Mesenchymal stem cell (in vitro differentiated cells and primary cell): ENCODE results near the gene TRPM3.

Source experiments
- DNase-seq: peaks from one replicate; pipeline ENCODE4 v3.0.0-alpha.2; 2013
- H2AFZ ChIP-seq: one replicate; pipeline ENCODE4 v1.6.1; 2013; ENCODE audit warnings: low read depth, mild to moderate bottlenecking, control low read depth, inconsistent platforms, low read length, moderate library complexity
- H2AK5ac ChIP-seq: 2 replicates; pipeline ENCODE4 v1.6.1; 2013; ENCODE audit warnings: low read length, moderate library complexity, mild to moderate bottlenecking, inconsistent platforms; ENCODE audit not compliant: severe bottlenecking
- H2BK120ac ChIP-seq: one replicate; pipeline ENCODE4 v1.6.1; 2013; ENCODE audit warnings: low read depth, mild to moderate bottlenecking, inconsistent platforms, low read length, moderate library complexity
- H2BK12ac ChIP-seq, 2 experiments: one replicate each; pipeline ENCODE4 v1.6.1; 2013; ENCODE audit warnings: inconsistent platforms in 2 of 2, low read length in 2 of 2, mild to moderate bottlenecking in 2 of 2, moderate library complexity in 2 of 2, control low read depth in 1 of 2
- H2BK15ac ChIP-seq: one replicate; pipeline ENCODE4 v1.6.1; 2013; ENCODE audit warnings: mild to moderate bottlenecking, low read depth, inconsistent platforms; ENCODE audit not compliant: poor library complexity, severe bottlenecking
- H2BK5ac ChIP-seq: 2 replicates; pipeline ENCODE4 v1.6.1; 2013; ENCODE audit warnings: low read depth, mild to moderate bottlenecking, low read length, control low read depth, inconsistent platforms; ENCODE audit not compliant: poor library complexity, severe bottlenecking
- H3K14ac ChIP-seq, 2 experiments: one replicate each; pipeline ENCODE4 v1.6.1; 2013; ENCODE audit warnings: inconsistent platforms in 2 of 2, low read length in 2 of 2, control low read depth in 1 of 2, mild to moderate bottlenecking in 1 of 2, moderate library complexity in 1 of 2
- H3K18ac ChIP-seq, 2 experiments: one replicate each; pipeline ENCODE4 v1.6.1; 2013; ENCODE audit warnings: inconsistent platforms in 2 of 2, low read length in 2 of 2, control low read depth in 1 of 2, low read depth in 1 of 2, mild to moderate bottlenecking in 1 of 2
- H3K23ac ChIP-seq, 2 experiments: one replicate each; pipeline ENCODE4 v1.6.1; 2013; ENCODE audit warnings: inconsistent platforms in 2 of 2, low read length in 2 of 2, mild to moderate bottlenecking in 2 of 2, moderate library complexity in 2 of 2, control low read depth in 1 of 2
- H3K27ac ChIP-seq: 2 replicates; pipeline ENCODE4 v1.5.1; 2013; ENCODE audit warnings: mild to moderate bottlenecking, moderate library complexity, low read length, control low read depth, inconsistent platforms; ENCODE audit not compliant: poor library complexity, severe bottlenecking
- H3K27me3 ChIP-seq, 2 experiments: 2 replicates each; pipeline versions ENCODE4 v1.6.1 to v1.7.0; 2013; ENCODE audit warnings: low read length in 2 of 2, mild to moderate bottlenecking in 2 of 2, moderate library complexity in 2 of 2, control low read depth in 1 of 2, inconsistent platforms in 1 of 2; ENCODE audit not compliant: control insufficient read depth in 1 of 2, insufficient read depth in 1 of 2
- H3K36me3 ChIP-seq, 2 experiments: 2 replicates each; pipeline versions ENCODE4 v1.6.1 to v1.7.0; 2013; ENCODE audit warnings: low read length in 2 of 2, control low read depth in 1 of 2, inconsistent platforms in 1 of 2, low read depth in 1 of 2, mild to moderate bottlenecking in 1 of 2; ENCODE audit not compliant: insufficient read depth in 2 of 2, control insufficient read depth in 1 of 2
- H3K4ac ChIP-seq, 2 experiments: one replicate each; pipeline ENCODE4 v1.6.1; 2013; ENCODE audit warnings: inconsistent platforms in 2 of 2, low read length in 2 of 2, mild to moderate bottlenecking in 2 of 2, moderate library complexity in 2 of 2, control low read depth in 1 of 2, low read depth in 1 of 2
- H3K4me1 ChIP-seq: 2 replicates; pipeline ENCODE4 v1.6.1; 2013; ENCODE audit warnings: low read depth, low read length, control low read depth; ENCODE audit not compliant: control insufficient read depth, insufficient read depth
- H3K4me2 ChIP-seq: 2 replicates; pipeline ENCODE4 v1.6.1; 2013; ENCODE audit warnings: low read length, mild to moderate bottlenecking, inconsistent platforms; ENCODE audit not compliant: poor library complexity, severe bottlenecking
- H3K4me3 ChIP-seq, 2 experiments: 2 replicates each; pipeline versions ENCODE4 v1.5.1 to v1.7.0; 2013; ENCODE audit warnings: low read length in 2 of 2, mild to moderate bottlenecking in 2 of 2, control low read depth in 1 of 2, low read depth in 1 of 2; ENCODE audit not compliant: insufficient read depth in 1 of 2
- H3K79me1 ChIP-seq: replicated peaks from 2 replicates; pipeline ENCODE4 v1.6.1; 2013; ENCODE audit warnings: mild to moderate bottlenecking, control low read depth, low read length, inconsistent platforms; ENCODE audit not compliant: poor library complexity, severe bottlenecking
- H3K9ac ChIP-seq: 2 replicates; pipeline ENCODE4 v1.7.0; 2013; ENCODE audit warnings: mild to moderate bottlenecking, low read length, moderate library complexity
- H3K9me3 ChIP-seq: 2 replicates; pipeline ENCODE4 v1.7.0; 2013; ENCODE audit warnings: mild to moderate bottlenecking, low read length; ENCODE audit not compliant: control insufficient read depth
- H4K8ac ChIP-seq: one replicate; pipeline ENCODE4 v1.6.1; 2013; ENCODE audit warnings: inconsistent platforms, mild to moderate bottlenecking, low read length, moderate library complexity
- H4K91ac ChIP-seq: one replicate; pipeline ENCODE4 v1.6.1; 2013; ENCODE audit warnings: mild to moderate bottlenecking, low read length, inconsistent platforms
- WGBS: methylation state at CpG from one replicate; pipeline ENCODE4 v1.1.7; 2013; ENCODE audit warnings: mixed read lengths; 5-methylcytosine and 5-hydroxymethylcytosine counted together

The TRPM3 gene

GRCh38 chr9:70673844-70674243 is 447.6 kb downstream of the TRPM3 start:
- no CpG with 5 or more reads among the region's 1 CpG for WGBS
- Histone ChIP-seq H2BK15ac (no peak overlapping the region), H3K14ac (no peak overlapping the region), H3K79me1 (no peaks in the 10 kb centered on the region), H3K4me1 (no peaks in the 10 kb centered on the region), H3K23ac (no peak overlapping the region), H3K4ac (no peak overlapping the region), H3K18ac (no peak overlapping the region), H3K36me3 (no peaks in the 10 kb centered on the region), H3K27me3 (no peaks in the 10 kb centered on the region), H2AK5ac (no peak overlapping the region), H4K91ac (no peak overlapping the region), H4K8ac (no peak overlapping the region), H3K27ac (no peak overlapping the region), H3K4me2 (no peak overlapping the region), H2AFZ (no peak overlapping the region), H2BK120ac (no peak overlapping the region), H2BK12ac (no peak overlapping the region), H3K4me3 (no peak overlapping the region), H3K9ac (no peak overlapping the region), H2BK5ac (no peak overlapping the region), H3K9me3 (no peaks in the 10 kb centered on the region)
- no peak for DNase-seq

- no peak overlapping the region for H3K4ac ChIP-seq
- no peak overlapping the region for H2AK5ac ChIP-seq
- H3K4me1 ChIP-seq: no peaks in the 10 kb centered on the region
These were observed 449.2 kb downstream of the TRPM3 start for GRCh38 chr9:70672161-70672649.

DNA sequence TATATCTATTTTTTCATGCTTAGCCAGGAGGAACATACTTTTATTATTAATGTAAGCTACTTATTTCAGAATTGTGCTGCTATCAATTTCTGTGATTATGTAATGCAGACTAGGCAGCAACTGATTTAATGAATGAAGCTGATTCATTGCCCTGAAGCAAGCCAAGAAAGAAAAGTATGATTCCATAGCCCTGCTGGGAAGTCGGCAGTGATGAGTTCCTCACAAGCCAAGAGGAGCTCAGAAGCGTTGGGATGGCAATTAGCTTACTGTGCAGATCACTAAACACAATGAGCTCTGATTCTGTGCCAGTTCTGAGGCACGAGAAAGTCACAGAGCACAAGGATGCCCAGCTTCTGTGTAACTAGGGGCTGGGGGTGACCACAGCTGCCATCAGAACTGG is 452.7 kb downstream of the TRPM3 start:
- Histone ChIP-seq H2AFZ (no peak overlapping the region), H2BK15ac (no peak overlapping the region), H3K79me1 (no peaks in the 10 kb centered on the region), H3K4ac (no peak overlapping the region), H3K14ac (no peak overlapping the region), H3K27me3 (no peaks in the 10 kb centered on the region), H3K27ac (no peak overlapping the region), H3K36me3 (no peaks in the 10 kb centered on the region), H3K4me3 (no peak overlapping the region), H3K9me3 (no peaks in the 10 kb centered on the region), H2BK120ac (no peak overlapping the region), H2BK12ac (no peak overlapping the region), H3K18ac (no peak overlapping the region), H4K91ac (no peak overlapping the region), H2AK5ac (no peak overlapping the region), H3K4me1 (no peaks in the 10 kb centered on the region), H3K23ac (no peak overlapping the region), H3K4me2 (no peak overlapping the region), H2BK5ac (no peak overlapping the region), H3K9ac (no peak overlapping the region), H4K8ac (no peak overlapping the region)
- DNase-seq: no peak
- 73% methylated on average over 3 of the region's 3 CpGs for WGBS

More at GRCh38 chr9:70672161-70672649, 449.2 kb downstream of the TRPM3 start:
- H3K18ac ChIP-seq: no peak overlapping the region
- H4K91ac ChIP-seq: no peak overlapping the region
- no peaks in the 10 kb centered on the region for H3K79me1 ChIP-seq
- 76% methylated on average over 1 of the region's 1 CpG for WGBS
- H2AFZ ChIP-seq: no peak overlapping the region
- H3K9me3 ChIP-seq: no peaks in the 10 kb centered on the region
- H3K27ac ChIP-seq: no peak overlapping the region
- no peak overlapping the region for H2BK5ac ChIP-seq
- no peak overlapping the region for H2BK120ac ChIP-seq
- no peak overlapping the region for H3K23ac ChIP-seq
- H3K4me2 ChIP-seq: no peak overlapping the region
- no peaks in the 10 kb centered on the region for H3K27me3 ChIP-seq
- H3K14ac ChIP-seq: no peak overlapping the region
- H3K4me3 ChIP-seq: peak overlapping the region in 1 of 2 experiments; percentile 21
- no peak overlapping the region for H2BK15ac ChIP-seq
- no peak for DNase-seq
- H3K9ac ChIP-seq: peak overlapping the region; percentile 71
- H4K8ac ChIP-seq: no peak overlapping the region
- no peak overlapping the region for H2BK12ac ChIP-seq
- H3K36me3 ChIP-seq: no peaks in the 10 kb centered on the region

DNA sequence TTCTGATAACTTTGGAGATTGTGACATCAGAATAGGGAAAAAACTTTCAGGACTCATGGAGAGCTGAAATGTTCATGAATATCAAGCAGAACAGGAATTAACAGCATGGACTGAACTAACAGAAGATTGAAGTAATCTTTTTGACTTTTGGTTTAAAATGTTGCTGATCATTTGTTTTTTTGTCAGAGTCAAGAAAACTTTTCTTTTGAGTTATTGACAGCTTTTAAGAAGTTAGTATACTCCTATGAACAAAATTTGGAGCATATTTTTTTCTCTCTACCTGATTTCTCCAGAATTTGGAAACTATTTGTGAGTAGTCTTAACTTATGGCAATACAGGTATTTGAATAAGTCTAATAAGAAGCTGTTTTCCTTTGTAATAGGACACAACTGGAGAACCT is 462.7 kb downstream of the TRPM3 start:
- Histone ChIP-seq H3K79me1 (no peaks in the 10 kb centered on the region), H4K91ac (no peak overlapping the region), H3K9me3 (peaks cover 15% of the 10 kb centered on the region), H3K4me3 (no peak overlapping the region), H3K27ac (no peak overlapping the region), H3K36me3 (no peaks in the 10 kb centered on the region), H3K27me3 (no peaks in the 10 kb centered on the region), H2BK12ac (no peak overlapping the region), H3K23ac (no peak overlapping the region), H3K14ac (no peak overlapping the region), H3K4me2 (no peak overlapping the region), H3K4me1 (no peaks in the 10 kb centered on the region), H2AFZ (no peak overlapping the region), H2AK5ac (no peak overlapping the region), H3K18ac (no peak overlapping the region), H2BK120ac (no peak overlapping the region), H3K4ac (no peak overlapping the region), H4K8ac (no peak overlapping the region), H2BK15ac (no peak overlapping the region), H2BK5ac (no peak overlapping the region), H3K9ac (no peak overlapping the region)
- DNase-seq: no peak
